SU-DHL-6 (cell line): ENCODE results near the gene ERCC5.

Source experiments
- H2AFZ ChIP-seq: fragments of 200-600 bp; sonication (generic); 2 replicates; pipeline ENCODE4 v1.6.1; 2014; ENCODE audit warnings: low read depth, mild to moderate bottlenecking, moderate library complexity, mixed read lengths, antibody characterized with exemption, low read length; ENCODE audit not compliant: severe bottlenecking
- H3F3A ChIP-seq: fragments of 200-600 bp; shearing (Covaris generic); 2 replicates; pipeline ENCODE4 v1.6.0; 2016; ENCODE audit warnings: antibody characterized with exemption, mild to moderate bottlenecking; ENCODE audit not compliant: insufficient read depth
- H3K27ac ChIP-seq: fragments of 200-600 bp; sonication (generic); 2 replicates; pipeline ENCODE4 v1.5.1; 2016; ENCODE audit warnings: low read depth, mild to moderate bottlenecking, low read length, moderate library complexity, mixed read lengths
- H3K27me3 ChIP-seq: fragments of 200-600 bp; sonication (generic), shearing (Covaris generic); 2 replicates; pipeline ENCODE4 v1.6.0; 2014; ENCODE audit warnings: mild to moderate bottlenecking, low read length
- H3K36me3 ChIP-seq: fragments of 200-600 bp; sonication (generic); 2 replicates; pipeline ENCODE4 v1.6.1; 2014; ENCODE audit warnings: mild to moderate bottlenecking, low read length, mixed read lengths
- H3K4me2 ChIP-seq: fragments of 300-600, 200-600 bp; shearing (Covaris generic), sonication (generic); 2 replicates; pipeline ENCODE4 v1.6.0; 2014; ENCODE audit warnings: low read length, low read depth, mild to moderate bottlenecking; ENCODE audit not compliant: poor library complexity, severe bottlenecking
- H3K4me3 ChIP-seq: fragments of 200-600 bp; sonication (generic); 2 replicates; pipeline ENCODE4 v1.5.1; 2014; ENCODE audit warnings: antibody characterized with exemption, low read length, mild to moderate bottlenecking, mixed read lengths; ENCODE audit not compliant: insufficient read depth, poor library complexity, severe bottlenecking
- H3K79me2 ChIP-seq: fragments of 200-600 bp; sonication (generic); 2 replicates; pipeline ENCODE4 v1.6.1; 2014; ENCODE audit warnings: mild to moderate bottlenecking, low read length, moderate library complexity; ENCODE audit not compliant: insufficient read depth
- H3K9ac ChIP-seq: fragments of 200-600 bp; sonication (generic); 2 replicates; pipeline ENCODE4 v1.7.0; 2014; ENCODE audit warnings: mild to moderate bottlenecking, low read length
- H3K9me2 ChIP-seq: fragments of 200-600 bp; sonication (generic); replicated peaks from 2 replicates; pipeline ENCODE4 v1.6.1; 2014; ENCODE audit warnings: low read length; ENCODE audit not compliant: insufficient read depth
- H3K9me3 ChIP-seq: fragments of 200-600 bp; sonication (generic); 2 replicates; pipeline ENCODE4 v1.6.1; 2014; ENCODE audit warnings: low read length, mixed read lengths; ENCODE audit not compliant: insufficient read depth
- H4K20me1 ChIP-seq: fragments of 200-600 bp; sonication (generic); 2 replicates; pipeline ENCODE4 v1.6.1; 2014; ENCODE audit warnings: low read depth, mild to moderate bottlenecking, antibody characterized with exemption, low read length, moderate library complexity, mixed read lengths
- CTCF ChIP-seq: fragments of 200-600 bp; sonication (generic); IDR thresholded peaks from one replicate; pipeline ENCODE4 v1.5.1; 2017; ENCODE audit warnings: antibody characterized with exemption, mild to moderate bottlenecking, low read length, moderate library complexity; ENCODE audit not compliant: insufficient read depth, poor library complexity, severe bottlenecking
- EZH2phosphoT487 ChIP-seq: fragments of 200-600 bp; sonication (generic), shearing (Covaris generic); conservative IDR thresholded peaks from 2 replicates; pipeline ENCODE4 v1.6.1; 2018; ENCODE audit warnings: mild to moderate bottlenecking, antibody characterized with exemption, low read length, moderate library complexity, mixed read lengths

The ERCC5 gene

GRCh38 chr13:102878481-102878880, 32.6 kb downstream of the ERCC5 start:
- Histone ChIP-seq H4K20me1 (no peaks in the 10 kb centered on the region), H3K79me2 (no peaks in the 10 kb centered on the region), H3K4me2 (no peak overlapping the region), H3F3A (0 out of 2 replicates have a peak, but pooled peaks cover 3% of the 10 kb centered on the region), H3K9me2 (no peaks in the 10 kb centered on the region), H3K9ac (no peak overlapping the region), H2AFZ (no peak overlapping the region), H3K27ac (no peak overlapping the region), H3K27me3 (no peaks in the 10 kb centered on the region), H3K9me3 (no peaks in the 10 kb centered on the region), H3K36me3 (peaks cover 20% of the 10 kb centered on the region; the same call in 1 of the 2 replicates), H3K4me3 (no peak overlapping the region)
- no peak for TF ChIP-seq EZH2phosphoT487
- TF ChIP-seq CTCF = no peak

- no peak overlapping the region for H3K27ac ChIP-seq
Measured at GRCh38 chr13:102879793-102880499, 34.1 kb downstream of the ERCC5 start.

GRCh38 chr13:102881819-102882686, 36.2 kb downstream of the ERCC5 start:
- Histone ChIP-seq H3F3A (no peaks in the 10 kb centered on the region), H4K20me1 (no peaks in the 10 kb centered on the region), H2AFZ (no peak overlapping the region), H3K9ac (no peak overlapping the region), H3K4me3 (no peak overlapping the region), H3K4me2 (no peak overlapping the region), H3K36me3 (no peaks in the 10 kb centered on the region), H3K9me3 (no peaks in the 10 kb centered on the region), H3K27ac (no peak overlapping the region), H3K79me2 (no peaks in the 10 kb centered on the region), H3K27me3 (no peaks in the 10 kb centered on the region), H3K9me2 (no peaks in the 10 kb centered on the region)
- no peak for TF ChIP-seq EZH2phosphoT487
- no peak for TF ChIP-seq CTCF

More at GRCh38 chr13:102879793-102880499, 34.1 kb downstream of the ERCC5 start:
- no peaks in the 10 kb centered on the region for H3K9me2 ChIP-seq
- H4K20me1 ChIP-seq = no peaks in the 10 kb centered on the region
- H3K4me3 ChIP-seq = no peak overlapping the region
- no peaks in the 10 kb centered on the region for H3K79me2 ChIP-seq
- peaks cover 12% of the 10 kb centered on the region; the same call in 1 of the 2 replicates for H3K36me3 ChIP-seq
- no peak overlapping the region for H3K4me2 ChIP-seq
- TF ChIP-seq CTCF = no peak
- TF ChIP-seq EZH2phosphoT487 = no peak
- H3K9ac ChIP-seq = no peak overlapping the region
- H2AFZ ChIP-seq = no peak overlapping the region
- H3K9me3 ChIP-seq = no peaks in the 10 kb centered on the region
- no peaks in the 10 kb centered on the region for H3K27me3 ChIP-seq
- no peaks in the 10 kb centered on the region for H3F3A ChIP-seq
